CD14-positive monocyte (primary cell): ENCODE data around the gene CSRNP2. TPM values are rescaled to one million over a fixed set of nuclear protein-coding genes. Genes with fewer than 3 reads are reported as not detected.

Experiments
- DNase-seq, 3 donors: peaks; one replicate each; pipeline ENCODE4 v3.0.0-alpha.2; 2011 to 2022
- H2AFZ ChIP-seq: 2 replicates; pipeline ENCODE4 v1.6.0; 2012; ENCODE audit warnings: mild to moderate bottlenecking, low read depth, low read length, inconsistent platforms; ENCODE audit not compliant: insufficient read depth, poor library complexity, severe bottlenecking
- H3K27ac ChIP-seq, 2 donors: 1 replicate in 1 of 2; 2 replicates in 1 of 2; pipeline ENCODE4 v1.5.1; 2012 to 2013; ENCODE audit warnings: low read length in 2 of 2, control low read depth in 1 of 2, inconsistent platforms in 1 of 2, low read depth in 1 of 2, mild to moderate bottlenecking in 1 of 2
- H3K27me3 ChIP-seq, 2 donors: one replicate each; pipeline versions ENCODE4 v1.6.0 to v1.6.1; 2011 to 2013; ENCODE audit warnings: low read length in 2 of 2; ENCODE audit not compliant: control insufficient read depth in 2 of 2, insufficient read depth in 2 of 2
- H3K36me3 ChIP-seq, 2 donors: replicated peaks in 1 of 2; 1 replicate in 1 of 2; 2 replicates in 1 of 2; pipeline versions ENCODE4 v1.5.1 to v1.6.1; 2012 to 2013; ENCODE audit warnings: low read length in 2 of 2, control low read depth in 1 of 2, inconsistent platforms in 1 of 2, mild to moderate bottlenecking in 1 of 2; ENCODE audit not compliant: insufficient read depth in 2 of 2, control insufficient read depth in 1 of 2
- H3K4me1 ChIP-seq, 2 donors: 1 replicate in 1 of 2; 2 replicates in 1 of 2; pipeline versions ENCODE4 v1.5.1 to v1.6.1; 2012 to 2013; ENCODE audit warnings: low read length in 2 of 2, control low read depth in 1 of 2, inconsistent platforms in 1 of 2, mild to moderate bottlenecking in 1 of 2, moderate library complexity in 1 of 2; ENCODE audit not compliant: insufficient read depth in 2 of 2, control insufficient read depth in 1 of 2
- H3K4me2 ChIP-seq: replicated peaks from 2 replicates; pipeline ENCODE3; 2012; ENCODE audit warnings: low read length, moderate library complexity, mild to moderate bottlenecking; ENCODE audit not compliant: poor library complexity, severe bottlenecking; ENCODE audit errors: extremely low read depth
- H3K4me3 ChIP-seq, 3 experiments: fragments of 200-600 bp in 1 of 3; sonication (generic) in 1 of 3; replicated peaks in 1 of 3; 1 replicate in 2 of 3; 2 replicates in 1 of 3; pipeline ENCODE4 v1.5.1; 2011 to 2013; ENCODE audit warnings: low read length in 3 of 3, mild to moderate bottlenecking in 3 of 3, control low read depth in 2 of 3, low read depth in 2 of 3, inconsistent platforms in 1 of 3, moderate library complexity in 1 of 3
- H3K79me2 ChIP-seq: 2 replicates; pipeline ENCODE4 v1.6.0; 2012; ENCODE audit warnings: mild to moderate bottlenecking, control low read depth, inconsistent platforms, low read length, moderate library complexity; ENCODE audit not compliant: insufficient read depth
- H3K9ac ChIP-seq: 2 replicates; pipeline ENCODE4 v1.6.0; 2017; ENCODE audit warnings: low read length, mild to moderate bottlenecking; ENCODE audit not compliant: insufficient read depth, poor library complexity, severe bottlenecking
- H3K9me3 ChIP-seq, 2 donors: replicated peaks in 1 of 2; 1 replicate in 1 of 2; 2 replicates in 1 of 2; pipeline versions ENCODE4 v1.5.1 to v1.6.1; 2012 to 2013; ENCODE audit warnings: low read length in 2 of 2, control low read depth in 1 of 2; ENCODE audit not compliant: control insufficient read depth in 1 of 2, insufficient read depth in 1 of 2
- H4K20me1 ChIP-seq: 2 replicates; pipeline ENCODE4 v1.6.0; 2012; ENCODE audit warnings: mild to moderate bottlenecking, low read length, control low read depth, moderate library complexity; ENCODE audit not compliant: insufficient read depth
- H3K27ac Mint-ChIP-seq, 7 donors: one replicate each; pipeline ENCODE4 v1.8.0; 2020; ENCODE audit warnings: mild to moderate bottlenecking in 7 of 7, mixed read lengths in 7 of 7, moderate library complexity in 6 of 7, inconsistent platforms in 2 of 7
- H3K27me3 Mint-ChIP-seq, 3 donors: one replicate each; pipeline ENCODE4 v1.8.0; 2021 to 2022; ENCODE audit warnings: low read depth in 3 of 3, mild to moderate bottlenecking in 3 of 3, mixed read lengths in 3 of 3, moderate library complexity in 3 of 3, inconsistent platforms in 1 of 3
- H3K36me3 Mint-ChIP-seq, 2 donors: one replicate each; pipeline ENCODE4 v1.8.0; 2020; ENCODE audit warnings: mixed read lengths in 2 of 2, inconsistent platforms in 1 of 2, mild to moderate bottlenecking in 1 of 2
- H3K4me1 Mint-ChIP-seq: one replicate; pipeline ENCODE4 v1.8.0; 2020; ENCODE audit warnings: mild to moderate bottlenecking, mixed read lengths
- H3K4me3 Mint-ChIP-seq, 2 donors: one replicate each; pipeline ENCODE4 v1.8.0; 2020; ENCODE audit warnings: mild to moderate bottlenecking in 2 of 2, mixed read lengths in 2 of 2, moderate library complexity in 1 of 2
- H3K9me3 Mint-ChIP-seq, 7 donors: one replicate each; pipeline ENCODE4 v1.8.0; 2020 to 2022; ENCODE audit warnings: mixed read lengths in 7 of 7, mild to moderate bottlenecking in 6 of 7, moderate library complexity in 6 of 7, inconsistent platforms in 2 of 7
- CTCF ChIP-seq: fragments of 200-600 bp; IDR thresholded peaks from one replicate; pipeline ENCODE4 v1.8.0; 2022; ENCODE audit warnings: antibody characterized with exemption, mild to moderate bottlenecking
- WGBS: methylation state at CpG from one replicate; pipeline ENCODE4 v1.1.5; 2013; ENCODE audit warnings: missing lambda C conversion rate; ENCODE audit not compliant: insufficient coverage; 5-methylcytosine and 5-hydroxymethylcytosine counted together
- intact Hi-C, 2 donors: fragments of 100-400 bp; cut with micrococcal nuclease; formaldehyde crosslinking; loops; one replicate each; pipeline versions ENCODE4 v1.15.0 to v1.15.1; 2023
- polyA plus RNA-seq, 3 donors: library from polyadenylated mRNA; depleted of rRNA in 1 of 3; unstranded in 2 of 3; stranded (reverse) in 1 of 3; fragments of 300-500 nt in 2 of 3; fragments of >200 nt in 1 of 3; fragmentation: Illumina TruSeq in 2 of 3; gene quantifications; 1 replicate in 2 of 3; 2 replicates in 1 of 3; pipeline ENCODE4 v1.2.3, GENCODE V29; 2012 to 2021

Gene CSRNP2
- polyA plus RNA-seq, 3 donors, result 1.7 to 8.0 (median 2.6) TPM

DNA sequence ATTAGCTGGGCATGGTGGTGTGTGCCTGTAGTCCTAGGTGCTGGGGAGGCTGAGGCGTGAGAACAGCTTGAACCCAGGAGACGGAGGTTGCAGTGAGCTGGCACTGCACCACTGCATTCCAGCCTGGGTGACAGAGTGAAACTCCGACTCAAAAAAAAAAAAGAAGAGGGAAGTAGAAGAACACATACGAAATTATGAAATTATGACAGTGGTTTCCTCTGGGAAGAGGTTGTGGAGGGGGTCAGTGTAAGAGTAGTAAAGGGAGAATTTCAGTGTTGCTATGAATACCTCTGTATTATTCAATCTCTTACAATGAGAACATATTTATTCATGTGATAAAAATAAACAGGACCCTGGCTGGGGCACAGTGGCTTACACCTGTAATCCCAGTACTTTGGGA is 24.7 kb upstream of the CSRNP2 start:
- H4K20me1 ChIP-seq, result no peaks in the 10 kb centered on the region
- Mint-ChIP-seq H3K27ac (peak overlapping the region; percentile 0 to 86 (median 75)), H3K4me1 (peaks cover 12% of the 10 kb centered on the region), H3K36me3 (peaks cover 64 to 90% of the 10 kb centered on the region in 2 donors), H3K4me3 (no peak overlapping the region), H3K9me3 (peaks cover 0 to 2% (median 0%) of the 10 kb centered on the region in 7 donors), H3K27me3 (no peaks in the 10 kb centered on the region)
- peaks cover 8 to 14% of the 10 kb centered on the region in 2 donors for H3K4me1 ChIP-seq
- H3K27ac ChIP-seq, result peak overlapping the region in 1 of 2 donors; percentile 66
- no peak overlapping the region for H3K9ac ChIP-seq
- H3K36me3 ChIP-seq, result peaks cover 70 to 95% of the 10 kb centered on the region in 2 donors
- no peak overlapping the region for H3K4me2 ChIP-seq
- no peaks in the 10 kb centered on the region for H3K9me3 ChIP-seq
- no peak overlapping the region for H3K4me3 ChIP-seq
- H2AFZ ChIP-seq, result no peak overlapping the region
- intact Hi-C loops, result no loop called here
- H3K79me2 ChIP-seq, result no peaks in the 10 kb centered on the region
- no peak for TF ChIP-seq CTCF
- no peaks in the 10 kb centered on the region for H3K27me3 ChIP-seq
- WGBS, result 39% methylated on average over 2 of the region's 4 CpGs
- DNase-seq, result no peak

- no peaks in the 10 kb centered on the region for H3K9me3 ChIP-seq
- no peak overlapping the region for H2AFZ ChIP-seq
- H3K79me2 ChIP-seq, result no peaks in the 10 kb centered on the region
- H3K9ac ChIP-seq, result no peak overlapping the region
- H3K27me3 ChIP-seq, result no peaks in the 10 kb centered on the region
- H3K4me2 ChIP-seq, result no peak overlapping the region
- no peak overlapping the region for H3K4me3 Mint-ChIP-seq
- peaks cover 0 to 2% (median 0%) of the 10 kb centered on the region in 7 donors for H3K9me3 Mint-ChIP-seq
- H3K27ac ChIP-seq, result no peak overlapping the region
- H3K4me3 ChIP-seq, result no peak overlapping the region
- no peaks in the 10 kb centered on the region for H3K27me3 Mint-ChIP-seq
- H3K4me1 ChIP-seq, result peaks cover 8 to 11% of the 10 kb centered on the region in 2 donors
- H3K27ac Mint-ChIP-seq, result no peak overlapping the region
- DNase-seq, result no peak
- H3K4me1 Mint-ChIP-seq, result peaks cover 10% of the 10 kb centered on the region
- intact Hi-C loops, result no loop called here
- no peak for TF ChIP-seq CTCF
- H3K36me3 Mint-ChIP-seq, result peaks cover 78 to 96% of the 10 kb centered on the region in 2 donors
- H4K20me1 ChIP-seq, result no peaks in the 10 kb centered on the region
- peaks cover 82 to 95% of the 10 kb centered on the region in 2 donors for H3K36me3 ChIP-seq
These were observed 20.6 kb upstream of the CSRNP2 start for GRCh38 chr12:51103977-51104376.
